ENCODE measurements around the gene DIS3L. TPM values are rescaled to one million over a fixed set of nuclear protein-coding genes. Genes with fewer than 3 reads are reported as not detected.
"Not testable (repeated sequence)": the region's sequence is repeated elsewhere in the genome, so short reads cannot be mapped to it uniquely, and the experiment has no call there.

DIS3L gene
- total RNA-seq, 2 experiments from 2014 or later, result 23.6 to 24.3 TPM

- no peak overlapping the region for H3K4me3 Mint-ChIP-seq
- no peak for ATAC-seq
- H3K36me3 Mint-ChIP-seq (ENCODE audit: low read depth), result peaks cover 57% of the 10 kb centered on the region
- no peaks in the 10 kb centered on the region for H3K9me3 Mint-ChIP-seq (ENCODE audit: insufficient read depth)
- H3K27me3 Mint-ChIP-seq (ENCODE audit: low read depth), result no peaks in the 10 kb centered on the region
- ChIA-PET POLR2A (no interaction called here), CTCF (no interaction called here)
- H3K4me1 Mint-ChIP-seq (ENCODE audit: low read depth), result no peaks in the 10 kb centered on the region
- DNase-seq, result no peak
- H3K27ac Mint-ChIP-seq, result no peak overlapping the region
Measured at GRCh38 chr15:66327736-66328135, 34.4 kb downstream of the DIS3L start.

GRCh38 chr15:66328771-66329170 is 35.4 kb downstream of the DIS3L start:
- POLR2A ChIA-PET, result no interaction called here
- Mint-ChIP-seq H3K27me3 (ENCODE audit: low read depth) (no peaks in the 10 kb centered on the region), H3K9me3 (ENCODE audit: insufficient read depth) (no peaks in the 10 kb centered on the region), H3K27ac (no peak overlapping the region), H3K36me3 (ENCODE audit: low read depth) (peaks cover 56% of the 10 kb centered on the region), H3K4me3 (no peak overlapping the region), H3K4me1 (ENCODE audit: low read depth) (no peaks in the 10 kb centered on the region)
- CTCF ChIA-PET, result interaction anchor here (1.1 kb wide), 1 partner anchor 170 kb away, joined by 3 read pairs; no protein-coding TSS in a partner anchor
- ATAC-seq (no peak), DNase-seq (no peak)

- DNase-seq; ATAC-seq; H3K4me3 Mint-ChIP-seq; H3K9me3 Mint-ChIP-seq (ENCODE audit: insufficient read depth); POLR2A ChIA-PET; H3K27me3 Mint-ChIP-seq (ENCODE audit: low read depth); H3K27ac Mint-ChIP-seq: not testable (repeated sequence)
- H3K4me1 Mint-ChIP-seq (ENCODE audit: low read depth), result peaks cover 12% of the 10 kb centered on the region
- CTCF ChIA-PET, result interaction anchor here (1.4 to 1.5 kb wide), 2 partner anchors 150 to 151 kb away, joined by 3 to 14 read pairs; partner anchors contain the start of gene SNAPC5
- peaks cover 41% of the 10 kb centered on the region for H3K36me3 Mint-ChIP-seq (ENCODE audit: low read depth)
Measured at GRCh38 chr15:66348530-66348929, 55.2 kb downstream of the DIS3L start.

GRCh38 chr15:66356077-66356358 is 62.6 kb downstream of the DIS3L start:
- no peak for DNase-seq
- POLR2A ChIA-PET, result interaction anchor here (0.7 to 4.9 kb wide), 5 partner anchors 14 to 149 kb away, joined by 3 to 40 read pairs (median 13); partner anchors contain the start of genes MAP2K1, RPL4, SNAPC5 and ZWILCH
- Mint-ChIP-seq H3K4me1 (ENCODE audit: low read depth) (peaks cover 42% of the 10 kb centered on the region), H3K36me3 (ENCODE audit: low read depth) (peaks cover 28% of the 10 kb centered on the region), H3K9me3 (ENCODE audit: insufficient read depth) (no peaks in the 10 kb centered on the region), H3K4me3 (peak overlapping the region; percentile 95), H3K27ac (peak overlapping the region; percentile 97), H3K27me3 (ENCODE audit: low read depth) (no peaks in the 10 kb centered on the region)
- ATAC-seq, result no peak
- CTCF ChIA-PET, result interaction anchor here (1.1 to 5.0 kb wide), 3 partner anchors 14 to 142 kb away, joined by 3 to 56 read pairs (median 8); partner anchors contain the start of genes MAP2K1 and SNAPC5

- no peaks in the 10 kb centered on the region for H3K9me3 Mint-ChIP-seq (ENCODE audit: insufficient read depth)
- peaks cover 25% of the 10 kb centered on the region for H3K36me3 Mint-ChIP-seq (ENCODE audit: low read depth)
- H3K4me3 Mint-ChIP-seq, result peak within 1 kb of the TSS; percentile 95
- H3K27ac Mint-ChIP-seq, result peak within 1 kb of the TSS; percentile 97
- CTCF ChIA-PET, result interaction anchor here (0.8 to 5.0 kb wide), 5 partner anchors 13 to 142 kb away, joined by 3 to 56 read pairs (median 3); partner anchors contain the start of genes MAP2K1 and SNAPC5
- peaks cover 42% of the 10 kb centered on the region for H3K4me1 Mint-ChIP-seq (ENCODE audit: low read depth)
- peak; percentile 99 for DNase-seq
- peak; percentile 99 for ATAC-seq
- POLR2A ChIA-PET, result interaction anchor here (0.7 to 4.9 kb wide), 9 partner anchors 14 to 149 kb away, joined by 3 to 40 read pairs (median 4); partner anchors contain the start of genes MAP2K1, RPL4, SNAPC5 and ZWILCH
- H3K27me3 Mint-ChIP-seq (ENCODE audit: low read depth), result no peaks in the 10 kb centered on the region
Measured at GRCh38 chr15:66356359-66357236, 63.2 kb downstream of the DIS3L start, which contains the start of gene TIPIN. TIPIN (minus strand) TSS chr15:66356685; CDS start chr15:66352947, 3,738 bp downstream.

GRCh38 chr15:66359740-66360139 is 66.4 kb downstream of the DIS3L start:
- Mint-ChIP-seq H3K36me3 (ENCODE audit: low read depth) (peaks cover 11% of the 10 kb centered on the region), H3K27me3 (ENCODE audit: low read depth) (no peaks in the 10 kb centered on the region), H3K4me1 (ENCODE audit: low read depth) (peaks cover 25% of the 10 kb centered on the region), H3K4me3 (no peak overlapping the region), H3K27ac (peak overlapping the region; percentile 30), H3K9me3 (ENCODE audit: insufficient read depth) (no peaks in the 10 kb centered on the region)
- ATAC-seq (no peak), DNase-seq (no peak)
- POLR2A ChIA-PET, result no interaction called here
- CTCF ChIA-PET, result no interaction called here

- H3K36me3 Mint-ChIP-seq (ENCODE audit: low read depth); CTCF ChIA-PET; ATAC-seq; H3K27me3 Mint-ChIP-seq (ENCODE audit: low read depth); H3K27ac Mint-ChIP-seq; H3K9me3 Mint-ChIP-seq (ENCODE audit: insufficient read depth); H3K4me3 Mint-ChIP-seq; DNase-seq; POLR2A ChIA-PET: not testable (repeated sequence)
- peaks cover 11% of the 10 kb centered on the region for H3K4me1 Mint-ChIP-seq (ENCODE audit: low read depth)
Measured at GRCh38 chr15:66361745-66362460, 68.5 kb downstream of the DIS3L start.

- CTCF ChIA-PET, result no interaction called here
- Mint-ChIP-seq H3K27ac (no peak overlapping the region), H3K4me3 (no peak overlapping the region), H3K36me3 (ENCODE audit: low read depth) (peaks cover 1% of the 10 kb centered on the region), H3K4me1 (ENCODE audit: low read depth) (peaks cover 5% of the 10 kb centered on the region), H3K27me3 (ENCODE audit: low read depth) (no peaks in the 10 kb centered on the region), H3K9me3 (ENCODE audit: insufficient read depth) (no peaks in the 10 kb centered on the region)
- POLR2A ChIA-PET, result no interaction called here
- ATAC-seq (no peak), DNase-seq (no peak)
Measured at GRCh38 chr15:66362776-66363175, 69.4 kb downstream of the DIS3L start.

GRCh38 chr15:66364944-66365528 is 71.7 kb downstream of the DIS3L start:
- ATAC-seq (no peak), DNase-seq (no peak)
- ChIA-PET POLR2A (no interaction called here), CTCF (no interaction called here)
- no peaks in the 10 kb centered on the region for H3K9me3 Mint-ChIP-seq (ENCODE audit: insufficient read depth)
- peaks cover 10% of the 10 kb centered on the region for H3K4me1 Mint-ChIP-seq (ENCODE audit: low read depth)
- no peaks in the 10 kb centered on the region for H3K27me3 Mint-ChIP-seq (ENCODE audit: low read depth)
- peaks cover 1% of the 10 kb centered on the region for H3K36me3 Mint-ChIP-seq (ENCODE audit: low read depth)
- no peak overlapping the region for H3K27ac Mint-ChIP-seq
- H3K4me3 Mint-ChIP-seq, result no peak overlapping the region

- H3K27ac Mint-ChIP-seq, result peak overlapping the region; percentile 98
- H3K36me3 Mint-ChIP-seq (ENCODE audit: low read depth), result peaks cover 6% of the 10 kb centered on the region
- H3K4me1 Mint-ChIP-seq (ENCODE audit: low read depth), result peaks cover 29% of the 10 kb centered on the region
- CTCF ChIA-PET, result interaction anchor here (0.7 to 2.0 kb wide), 6 partner anchors 13 to 128 kb away, joined by 3 to 12 read pairs (median 3); partner anchors contain the start of genes MAP2K1, SNAPC5 and TIPIN
- no peaks in the 10 kb centered on the region for H3K27me3 Mint-ChIP-seq (ENCODE audit: low read depth)
- POLR2A ChIA-PET, result interaction anchor here (0.6 to 2.9 kb wide), 5 partner anchors 12 to 135 kb away, joined by 3 to 19 read pairs (median 7); partner anchors contain the start of genes MAP2K1, RPL4, TIPIN and ZWILCH
- H3K4me3 Mint-ChIP-seq, result peak overlapping the region; percentile 56
- DNase-seq, result peak; percentile 69
- H3K9me3 Mint-ChIP-seq (ENCODE audit: insufficient read depth), result no peaks in the 10 kb centered on the region
- ATAC-seq, result peak; percentile 83
Measured at GRCh38 chr15:66369773-66370651, 76.6 kb downstream of the DIS3L start.

- ATAC-seq (no peak), DNase-seq (no peak)
- ChIA-PET POLR2A (no interaction called here), CTCF (interaction anchor here (1.0 kb wide), 1 partner anchor 12 kb away, joined by 9 read pairs; the partner anchor contains the start of gene MAP2K1)
- no peak overlapping the region for H3K27ac Mint-ChIP-seq
- no peak overlapping the region for H3K4me3 Mint-ChIP-seq
- peaks cover 6% of the 10 kb centered on the region for H3K36me3 Mint-ChIP-seq (ENCODE audit: low read depth)
- H3K4me1 Mint-ChIP-seq (ENCODE audit: low read depth), result peaks cover 29% of the 10 kb centered on the region
- no peaks in the 10 kb centered on the region for H3K9me3 Mint-ChIP-seq (ENCODE audit: insufficient read depth)
- H3K27me3 Mint-ChIP-seq (ENCODE audit: low read depth), result no peaks in the 10 kb centered on the region
Measured at GRCh38 chr15:66374179-66374578, 80.8 kb downstream of the DIS3L start.
